ENCODE data around the gene RAB37. TPM values are rescaled to one million over a fixed set of nuclear protein-coding genes. Genes with fewer than 3 reads are reported as not detected.

The RAB37 gene
- total and polyA plus RNA-seq, 9 of the 15 experiments (the other 6 are each of a cell fraction or from before 2014, with no cell fraction given): 0.03 to 0.27 (median 0.11) TPM; not detected in 4

- H3K27me3 ChIP-seq (ENCODE audit: control insufficient read depth in 2 of 2, insufficient read depth in 2 of 2, low read length in 2 of 2): no peaks in the 10 kb centered on the region
- H3K4me3 ChIP-seq: no peak overlapping the region
- ATAC-seq (peak; percentile 75), FAIRE-seq (peak; percentile 78), DNase-seq (ENCODE audit: extremely low read depth in 1 of 4, low spot score in 3 of 4) (peak; percentile 49 to 67 (median 58))
- CTCF ChIA-PET (ENCODE audit: low intra/inter-chr PET ratio): interaction anchor here (0.6 to 2.5 kb wide), 3 partner anchors 36 to 123 kb away, joined by 3 to 14 read pairs (median 5); no protein-coding TSS in a partner anchor
- no TSS peak for BruUV-seq (replicated peaks)
- peaks cover 2% of the 10 kb centered on the region for H3K9me1 ChIP-seq (ENCODE audit: control insufficient read depth, insufficient read depth, low read length)
- in situ Hi-C loops (cut with MboI) (no loop called here), intact Hi-C loops (cut with micrococcal nuclease) (loop anchor here (2.0 kb wide), 2 partner anchors 36 to 124 kb away; no protein-coding TSS in a partner anchor)
- peaks cover 20% of the 10 kb centered on the region; the same call in 2 of the 3 replicates for H3K36me3 ChIP-seq (ENCODE audit: control insufficient read depth, insufficient read depth, low read length)
- no peak overlapping the region for H2AFZ ChIP-seq (ENCODE audit: low read depth, low read length)
- WGBS (ENCODE audit: insufficient coverage, low coverage, missing lambda C conversion rate): 41% methylated on average over 7 of the region's 7 CpGs
- POLR2A ChIA-PET: interaction anchor here (1.2 kb wide), 1 partner anchor 123 kb away, joined by 3 read pairs; no protein-coding TSS in a partner anchor
- H3K9me3 ChIP-seq (replicated peaks; ENCODE audit: control insufficient read depth, insufficient read depth, low read depth, low read length): no peaks in the 10 kb centered on the region
- no peak overlapping the region for H3K27ac ChIP-seq (ENCODE audit: extremely low read depth, low read depth, low read length)
- H4K20me1 ChIP-seq (replicated peaks; ENCODE audit: control insufficient read depth, insufficient read depth, low read length): peaks cover 14% of the 10 kb centered on the region; the same call in 1 of the 2 replicates
- no peak overlapping the region for H3K9ac ChIP-seq (ENCODE audit: insufficient read depth in 1 of 2, low read depth in 2 of 2, low read length in 2 of 2)
- H3K79me2 ChIP-seq (ENCODE audit: control insufficient read depth, insufficient read depth, low read length): peaks cover 15% of the 10 kb centered on the region
- H3K4me1 ChIP-seq (replicated peaks in 1 of 2; ENCODE audit: control insufficient read depth in 2 of 2, insufficient read depth in 2 of 2, low read length in 2 of 2): peaks cover 12 to 20% of the 10 kb centered on the region in 2 experiments; a peak in 4 of 5 replicates
- H3K4me2 ChIP-seq (ENCODE audit: insufficient read depth, low read length): no peak overlapping the region
- TF ChIP-seq SMC3 (conservative IDR thresholded peaks at IDR 0.05; ENCODE audit: insufficient read depth, low read depth, low read length): peak; percentile 36; the same call in 1 of the 2 replicates
- TF ChIP-seq JUND (IDR thresholded peaks at IDR 0.05; ENCODE audit: borderline replicate concordance, low read depth, low read length): 0 out of 2 replicates have a peak, but pooled peaks have one; percentile 7
- no peak for TF ChIP-seq JUND (tag; IDR thresholded peaks at IDR 0.05; ENCODE audit: borderline replicate concordance, low read depth, low read length)
- TF ChIP-seq CTCF (IDR thresholded peaks at IDR 0.05 in 2 of 3, conservative IDR thresholded peaks at IDR 0.05 in 1 of 3; ENCODE audit: insufficient read depth in 2 of 3, low read depth in 1 of 3, low read length in 3 of 3): peak; percentile 69 to 96 (median 92)
- TF ChIP-seq REST (IDR thresholded peaks at IDR 0.05; ENCODE audit: borderline replicate concordance): peak; percentile 67; the same call in 1 of the 2 replicates
- TF ChIP-seq REST (CRISPR knock-in tag; IDR thresholded peaks at IDR 0.05; ENCODE audit: low read depth): no peak
- peak in 1 of 3 experiments; percentile 7 for TF ChIP-seq YY1 (IDR thresholded peaks at IDR 0.05; ENCODE audit: borderline replicate concordance in 1 of 3, control insufficient read depth in 1 of 3, extremely low read depth in 1 of 3, insufficient read depth in 3 of 3, insufficient read length in 1 of 3, insufficient replicate concordance in 2 of 3, low read depth in 1 of 3, low read length in 2 of 3)
- peak; percentile 58 to 75 for TF ChIP-seq RAD21 (CRISPR knock-in tag; conservative IDR thresholded peaks at IDR 0.05 in 1 of 2, IDR thresholded peaks at IDR 0.05 in 1 of 2)
Observed at GRCh38 chr17:74780443-74781238, 43.6 kb downstream of the RAB37 start.

All from K562 (cell line).